Measurements from ENCODE around the gene JAM2.
"Not testable (repeated sequence)": the region's sequence is repeated elsewhere in the genome, so short reads cannot be mapped to it uniquely, and the experiment has no call there.

JAM2 gene

DNA sequence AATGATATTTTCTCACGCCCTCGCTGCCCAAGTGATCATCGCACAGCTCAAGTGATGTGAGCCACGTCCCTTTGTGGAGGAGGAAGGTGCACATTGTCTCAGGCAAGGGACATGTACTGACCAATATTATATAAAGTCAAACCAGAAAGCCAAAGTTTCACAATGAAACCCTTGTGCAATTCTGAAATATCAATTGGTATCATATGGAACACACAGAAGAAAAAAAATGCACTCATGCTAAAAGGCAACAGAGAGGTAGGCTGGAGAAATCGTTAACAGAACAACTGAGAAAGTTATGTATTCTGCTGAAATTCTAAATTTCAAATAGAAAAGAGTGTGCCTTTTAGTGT lies 1.9 kb downstream of the JAM2 start:
- DNase-seq (ENCODE audit: extremely low spot score, insufficient read length, low read depth): no peak
- no peak for FAIRE-seq

DNA sequence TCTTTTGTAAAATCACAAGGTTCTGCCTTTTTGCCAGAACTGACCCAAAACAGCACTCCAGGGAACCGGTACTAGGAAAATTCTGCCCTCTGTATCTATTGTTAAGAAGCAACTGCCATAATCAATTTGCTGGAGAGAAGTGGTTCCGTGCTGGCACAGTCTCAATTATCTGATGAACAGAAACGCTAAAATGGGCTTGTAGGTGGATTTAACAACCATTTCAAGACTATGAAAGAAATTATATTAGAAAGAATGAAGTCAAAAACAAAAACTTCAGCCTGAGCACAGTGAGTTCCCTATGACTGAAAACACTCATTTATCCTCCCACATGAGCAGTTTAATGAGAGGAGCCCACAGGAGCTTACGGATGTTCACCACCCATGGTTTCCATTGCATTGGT lies 4.4 kb downstream of the JAM2 start:
- FAIRE-seq (no peak), DNase-seq (ENCODE audit: extremely low spot score, insufficient read length, low read depth) (no peak)

- FAIRE-seq (no peak), DNase-seq (ENCODE audit: extremely low spot score, insufficient read length, low read depth) (no peak)
Measured at GRCh38 chr21:25646474-25646873, 7.4 kb downstream of the JAM2 start.

DNA sequence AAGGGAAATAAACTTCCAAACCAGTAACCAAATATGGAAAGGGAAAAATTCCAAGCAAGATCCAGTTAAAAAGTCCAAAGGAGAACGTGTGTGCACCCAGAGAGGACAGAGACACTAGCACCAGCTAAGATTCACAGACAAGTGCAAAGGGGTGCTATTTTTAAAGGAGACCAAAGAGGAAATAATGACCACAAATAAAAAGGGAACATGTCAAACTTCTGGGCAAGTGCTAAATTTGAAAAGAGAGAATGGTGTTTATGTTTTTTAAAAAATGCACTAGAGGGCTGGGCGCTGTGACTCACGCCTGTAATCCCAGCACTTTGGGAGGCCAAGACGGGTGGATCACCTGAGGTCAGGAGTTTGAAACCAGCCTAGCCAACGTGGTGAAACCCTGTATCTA lies 8.6 kb downstream of the JAM2 start:
- FAIRE-seq: no peak

GRCh38 chr21:25649146-25649545 lies 10.1 kb downstream of the JAM2 start:
- no peak for FAIRE-seq
- no peak for DNase-seq (ENCODE audit: extremely low spot score, insufficient read length, low read depth)

More for the DNA sequence above, 8.6 kb downstream of the JAM2 start:
- DNase-seq (ENCODE audit: extremely low spot score, insufficient read length, low read depth): no peak

DNA sequence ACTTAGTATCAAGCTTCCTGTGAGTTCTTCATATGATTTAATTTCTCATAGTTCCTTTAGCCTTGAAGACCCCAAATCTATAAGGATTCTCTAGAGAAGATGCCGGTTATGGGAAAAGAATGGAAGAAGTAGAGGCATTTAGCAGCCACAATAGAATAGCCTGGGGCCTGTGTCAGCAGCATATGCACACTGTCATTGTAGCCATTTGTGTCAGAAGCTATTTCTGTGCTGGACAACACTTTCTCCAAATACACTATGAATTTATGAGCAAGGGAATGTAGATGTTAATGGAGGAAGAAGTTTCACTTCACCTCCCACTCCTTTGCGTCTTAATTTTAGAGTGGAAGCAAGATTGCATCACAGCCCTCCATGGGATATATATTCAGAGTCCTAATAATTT lies 17.4 kb downstream of the JAM2 start:
- DNase-seq (ENCODE audit: extremely low spot score, insufficient read length, low read depth): no peak
- no peak for FAIRE-seq

GRCh38 chr21:25657140-25657539 lies 18.1 kb downstream of the JAM2 start:
- no peak for DNase-seq (ENCODE audit: extremely low spot score, insufficient read length, low read depth)
- no peak for FAIRE-seq

- FAIRE-seq (no peak), DNase-seq (ENCODE audit: extremely low spot score, insufficient read length, low read depth) (no peak)
Measured at GRCh38 chr21:25658427-25659035, 19.5 kb downstream of the JAM2 start.

DNA sequence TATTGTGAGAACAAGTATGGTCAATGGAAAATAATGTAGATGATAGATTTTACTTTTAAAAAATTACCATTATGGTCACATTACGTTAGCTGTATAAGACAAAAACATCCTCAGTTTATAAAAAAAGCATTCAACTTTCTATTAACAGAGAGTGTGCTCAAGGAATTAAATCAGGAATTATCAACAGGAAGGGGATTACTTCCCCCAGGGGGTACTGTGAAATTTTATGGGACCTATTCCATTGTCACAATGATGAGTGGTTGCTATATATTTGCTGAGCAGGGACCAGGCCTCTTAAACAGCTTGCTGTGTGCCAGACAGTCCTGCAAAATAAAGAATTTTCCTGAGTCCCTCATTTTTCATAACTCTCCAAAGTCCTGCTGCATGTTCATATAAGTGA lies 21.2 kb downstream of the JAM2 start:
- FAIRE-seq (no peak), DNase-seq (ENCODE audit: extremely low spot score, insufficient read length, low read depth) (no peak)

DNA sequence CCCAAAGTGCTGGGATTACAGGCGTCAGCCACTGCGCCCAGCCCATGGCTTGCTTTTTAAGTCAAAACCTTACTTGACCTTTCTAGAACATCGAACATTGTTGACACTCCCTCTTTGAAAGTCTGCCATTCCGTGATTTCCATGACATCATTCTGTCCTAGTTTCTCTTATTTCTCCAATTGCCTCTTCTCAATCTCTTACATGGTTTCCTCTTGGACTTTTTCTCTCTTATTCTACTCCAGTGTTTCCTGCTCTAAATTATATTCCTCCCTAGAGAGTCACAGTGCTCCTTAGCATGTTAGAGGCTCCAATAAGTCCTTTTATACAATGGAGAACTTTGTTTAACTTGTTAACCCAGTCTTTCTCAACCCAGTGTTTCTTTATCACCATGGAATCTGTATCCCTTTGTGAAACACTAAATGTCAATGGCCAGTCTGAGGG lies 25.5 kb downstream of the JAM2 start:
- DNase-seq (ENCODE audit: extremely low spot score, insufficient read length, low read depth): no peak
- no peak for FAIRE-seq

- DNase-seq (ENCODE audit: extremely low spot score, insufficient read length, low read depth) (no peak), FAIRE-seq (no peak)
Measured at GRCh38 chr21:25670726-25671125, 31.7 kb downstream of the JAM2 start.

DNA sequence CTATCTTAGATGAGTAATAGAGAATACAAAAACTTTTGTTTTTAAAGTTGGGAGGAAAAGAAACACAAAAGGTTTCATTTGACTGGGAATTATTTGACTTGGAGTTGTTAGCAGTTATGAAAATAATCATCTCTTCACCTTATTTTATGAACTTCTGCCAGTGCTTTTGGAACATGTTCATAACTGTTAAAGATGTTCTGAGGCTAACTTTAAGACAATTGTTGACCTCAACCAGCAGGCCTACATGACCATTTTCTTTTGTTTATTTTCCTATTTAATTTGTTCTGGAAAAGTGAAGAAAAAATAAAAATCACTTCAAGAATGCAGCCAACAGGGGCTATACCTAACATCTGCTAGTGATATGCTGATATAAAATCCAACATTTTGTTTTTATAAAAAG lies 37.4 kb downstream of the JAM2 start:
- no peak for FAIRE-seq

GRCh38 chr21:25682382-25682781 lies 43.3 kb downstream of the JAM2 start:
- FAIRE-seq (no peak), DNase-seq (ENCODE audit: extremely low spot score, insufficient read length, low read depth) (no peak)

More for the DNA sequence above, 37.4 kb downstream of the JAM2 start:
- no peak for DNase-seq (ENCODE audit: extremely low spot score, insufficient read length, low read depth)

- FAIRE-seq (no peak), DNase-seq (ENCODE audit: extremely low spot score, insufficient read length, low read depth) (no peak)
Measured at GRCh38 chr21:25687787-25688186, 48.7 kb downstream of the JAM2 start.

- DNase-seq (ENCODE audit: extremely low spot score, insufficient read length, low read depth) (no peak), FAIRE-seq (no peak)
Measured at GRCh38 chr21:25688275-25689155, 49.5 kb downstream of the JAM2 start.

DNA sequence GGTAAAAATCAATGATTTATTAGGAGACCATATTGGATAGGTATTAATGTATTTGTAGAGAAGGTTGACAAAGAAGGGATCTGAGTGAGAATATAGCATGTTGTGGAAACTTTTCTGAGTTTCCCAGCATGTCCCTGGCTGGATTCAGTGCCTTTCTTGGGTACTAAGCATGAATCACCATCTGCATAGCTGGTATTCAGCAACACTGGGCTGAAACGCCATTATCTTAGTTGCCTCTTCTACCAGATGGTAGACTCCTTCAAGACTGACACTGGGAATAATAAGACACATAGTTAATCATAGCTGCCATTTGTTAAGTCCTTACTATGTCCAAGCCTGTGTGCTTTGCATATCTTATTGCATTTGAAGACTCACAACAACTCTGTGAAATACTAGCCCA lies 50.2 kb downstream of the JAM2 start:
- FAIRE-seq (no peak), DNase-seq (ENCODE audit: extremely low spot score, insufficient read length, low read depth) (no peak)

- FAIRE-seq (no peak), DNase-seq (ENCODE audit: extremely low spot score, insufficient read length, low read depth) (no peak)
Measured at GRCh38 chr21:25691976-25692375, 52.9 kb downstream of the JAM2 start.

GRCh38 chr21:25695461-25695860 lies 56.4 kb downstream of the JAM2 start:
- DNase-seq (ENCODE audit: extremely low spot score, insufficient read length, low read depth); FAIRE-seq: not testable (repeated sequence)

- DNase-seq (ENCODE audit: extremely low spot score, insufficient read length, low read depth): no peak
- no peak for FAIRE-seq
Measured at GRCh38 chr21:25700741-25701140, 61.7 kb downstream of the JAM2 start.

DNA sequence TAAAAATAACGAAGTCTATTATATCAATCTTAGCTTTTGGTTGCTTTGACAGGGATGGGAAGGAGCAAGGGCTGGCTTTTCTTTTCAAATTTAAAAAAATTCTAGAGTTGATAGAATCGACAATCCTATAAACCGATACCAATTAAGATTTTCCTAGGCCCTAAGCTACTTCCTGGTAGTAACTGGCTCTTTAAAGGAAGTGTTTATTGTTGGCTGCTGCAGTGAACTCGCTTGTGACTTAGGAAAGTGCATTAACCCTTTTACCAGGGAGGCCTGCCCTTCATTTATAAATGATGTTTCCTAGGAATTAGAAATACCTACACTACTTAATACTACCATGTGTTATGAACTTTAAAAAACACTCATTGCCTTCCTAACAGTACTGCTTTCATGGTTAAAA lies 62.5 kb downstream of the JAM2 start:
- DNase-seq (ENCODE audit: extremely low spot score, insufficient read length, low read depth): no peak
- no peak for FAIRE-seq

- DNase-seq (ENCODE audit: extremely low spot score, insufficient read length, low read depth): peak; percentile 28
- FAIRE-seq: peak; percentile 67
Measured at GRCh38 chr21:25708467-25709065, 69.5 kb downstream of the JAM2 start.

Data from GM18507 (cell line).